HEK293 (cell line): Measurements from ENCODE around the gene ROR2.

Experiments
- CTCF ChIA-PET: fragments of 350-600 bp; formaldehyde crosslinking; extraction: SDS; loops from one replicate; lab custom pipeline; 2021; ENCODE audit warnings: antibody characterized with exemption; lab: Yijun Ruan, JAX
- POLR2A ChIA-PET: fragments of 300-600 bp; formaldehyde crosslinking; extraction: SDS; loops from one replicate; lab custom pipeline; 2020; ENCODE audit warnings: antibody characterized with exemption, inconsistent platforms; lab: Yijun Ruan, JAX
- H3K27ac ChIP-seq: fragments of 200-500 bp; sonication (Bioruptor generic); 2 replicates; pipeline ENCODE4 v1.5.1; 2014; ENCODE audit warnings: low read depth, low read length, control low read depth, inconsistent platforms; ENCODE audit errors: extremely low read depth
- H3K36me3 ChIP-seq, 2 experiments: fragments of 200-500 bp in 1 of 2; sonication (Bioruptor generic) in 1 of 2; 1 replicate in 1 of 2; 2 replicates in 1 of 2; pipeline ENCODE4 v1.5.1; 2014 to 2017; ENCODE audit warnings: inconsistent platforms in 2 of 2, low read length in 2 of 2; ENCODE audit not compliant: control insufficient read depth in 2 of 2, insufficient read depth in 1 of 2
- H3K4me1 ChIP-seq: fragments of 200-500 bp; sonication (Bioruptor generic); 2 replicates; pipeline ENCODE4 v1.5.1; 2014; ENCODE audit warnings: mild to moderate bottlenecking, low read length, inconsistent platforms; ENCODE audit not compliant: control insufficient read depth, insufficient read depth
- H3K4me3 ChIP-seq: 2 replicates; pipeline ENCODE4 v1.5.1; 2011; ENCODE audit warnings: low read depth, mild to moderate bottlenecking, control low read depth, low read length, moderate library complexity
- H3K9me3 ChIP-seq: fragments of 200-500 bp; sonication (Bioruptor generic); 2 replicates; pipeline ENCODE4 v1.5.1; 2014; ENCODE audit warnings: low read depth, low read length, inconsistent platforms; ENCODE audit not compliant: control insufficient read depth, insufficient read depth
- GLIS2 ChIP-seq: fragments of 450-650 bp; formaldehyde crosslinking; IDR thresholded peaks from 2 replicates; pipeline ENCODE4 v1.5.1; 2016; ENCODE audit warnings: missing biosample characterization, missing genetic modification characterization
- MEIS1 ChIP-seq: sonication (generic); formaldehyde crosslinking; IDR thresholded peaks from 2 replicates; pipeline ENCODE4 v1.8.1; 2022; ENCODE audit warnings: missing genetic modification reagents, mild to moderate bottlenecking, borderline replicate concordance
- OVOL3 ChIP-seq: fragments of 450-650 bp; formaldehyde crosslinking; IDR thresholded peaks from 2 replicates; pipeline ENCODE4 v1.5.1; 2016; ENCODE audit warnings: missing biosample characterization, missing genetic modification characterization
- PBX3 ChIP-seq: sonication (generic); formaldehyde crosslinking; IDR thresholded peaks from 2 replicates; pipeline ENCODE4 v1.8.1; 2022; ENCODE audit warnings: mild to moderate bottlenecking, moderate library complexity, missing genetic modification reagents
- YY1 ChIP-seq: fragments of 450-650 bp; formaldehyde crosslinking; IDR thresholded peaks from 2 replicates; pipeline ENCODE4 v1.5.1; 2018; ENCODE audit warnings: missing biosample characterization, missing genetic modification characterization
- ZEB2 ChIP-seq: fragments of 450-650 bp; formaldehyde crosslinking; IDR thresholded peaks from 2 replicates; pipeline ENCODE4 v1.5.1; 2016; ENCODE audit warnings: missing biosample characterization, missing genetic modification characterization
- ZIC2 ChIP-seq: fragments of 450-650 bp; formaldehyde crosslinking; IDR thresholded peaks from 2 replicates; pipeline ENCODE4 v1.5.1; 2016; ENCODE audit warnings: missing biosample characterization, missing genetic modification characterization
- ZNF121 ChIP-seq: fragments of 450-650 bp; formaldehyde crosslinking; IDR thresholded peaks from 2 replicates; pipeline ENCODE4 v1.5.1; 2016; ENCODE audit warnings: missing biosample characterization, missing genetic modification characterization
- ZNF133 ChIP-seq: fragments of 450-650 bp; formaldehyde crosslinking; IDR thresholded peaks from 2 replicates; pipeline ENCODE4 v1.5.1; 2016; ENCODE audit warnings: missing biosample characterization, missing genetic modification characterization
- ZNF2 ChIP-seq: fragments of 450-650 bp; formaldehyde crosslinking; IDR thresholded peaks from 2 replicates; pipeline ENCODE4 v1.5.1; 2016; ENCODE audit warnings: missing biosample characterization, missing genetic modification characterization
- ZNF221 ChIP-seq: fragments of 450-650 bp; formaldehyde crosslinking; IDR thresholded peaks from 2 replicates; pipeline ENCODE4 v1.5.1; 2017; ENCODE audit warnings: missing biosample characterization, missing genetic modification characterization, borderline replicate concordance
- ZNF248 ChIP-seq: fragments of 450-650 bp; formaldehyde crosslinking; IDR thresholded peaks from 2 replicates; pipeline ENCODE4 v1.5.1; 2017; ENCODE audit warnings: missing biosample characterization, missing genetic modification characterization
- ZNF391 ChIP-seq: fragments of 450-650 bp; formaldehyde crosslinking; IDR thresholded peaks from 2 replicates; pipeline ENCODE4 v1.5.1; 2016; ENCODE audit warnings: low read depth, missing biosample characterization, missing genetic modification characterization, borderline replicate concordance
- ZNF544 ChIP-seq: fragments of 450-650 bp; formaldehyde crosslinking; IDR thresholded peaks from 2 replicates; pipeline ENCODE4 v1.5.0; 2017; ENCODE audit warnings: missing biosample characterization, missing genetic modification characterization
- ZNF558 ChIP-seq: fragments of 450-650 bp; formaldehyde crosslinking; IDR thresholded peaks from 2 replicates; pipeline ENCODE4 v1.5.1; 2016; ENCODE audit warnings: missing biosample characterization, missing genetic modification characterization
- ZNF600 ChIP-seq: fragments of 450-650 bp; formaldehyde crosslinking; IDR thresholded peaks from 2 replicates; pipeline ENCODE4 v1.5.1; 2016; ENCODE audit warnings: missing biosample characterization, missing genetic modification characterization
- ZNF660 ChIP-seq: fragments of 450-650 bp; IDR thresholded peaks from 2 replicates; pipeline ENCODE4 v1.5.1; 2018; ENCODE audit warnings: missing biosample characterization, mild to moderate bottlenecking, missing genetic modification characterization
- ZNF704 ChIP-seq: fragments of 450-650 bp; formaldehyde crosslinking; IDR thresholded peaks from 2 replicates; pipeline ENCODE4 v1.5.1; 2016; ENCODE audit warnings: missing biosample characterization, missing genetic modification characterization
- TF ChIP-seq, protein P1 (sequence below): fragments of 450-650 bp; formaldehyde crosslinking; IDR thresholded peaks from 2 replicates; pipeline ENCODE4 v1.5.1; 2016; ENCODE audit warnings: missing biosample characterization, missing genetic modification characterization
- TF ChIP-seq, protein P2 (sequence below): fragments of 450-650 bp; formaldehyde crosslinking; IDR thresholded peaks from 2 replicates; pipeline ENCODE4 v1.5.1; 2016; ENCODE audit warnings: missing biosample characterization, missing genetic modification characterization, borderline replicate concordance

Gene ROR2

DNA sequence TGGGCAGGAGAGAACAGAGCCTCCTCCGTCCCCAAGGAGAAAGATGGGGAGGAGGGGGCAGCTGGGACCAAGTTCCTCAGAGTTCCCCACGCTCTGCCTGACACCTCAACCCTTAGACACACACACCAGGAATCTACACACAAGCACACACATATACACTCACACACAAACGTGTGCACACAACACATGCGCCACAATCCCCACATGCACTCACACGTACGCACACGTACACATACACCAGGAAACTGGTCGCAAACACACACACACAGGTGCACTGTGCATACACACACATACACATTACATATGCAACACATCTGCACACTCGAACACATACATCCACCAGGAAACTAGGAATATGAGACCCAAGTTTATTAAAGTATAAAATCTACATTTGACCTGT lies 50.4 kb downstream of the ROR2 start:
- ChIA-PET CTCF (interaction anchor here (0.6 kb wide), 1 partner anchor 55 kb away, joined by 3 read pairs; no protein-coding TSS in a partner anchor), POLR2A (no interaction called here)
- H3K4me3 ChIP-seq: no peak overlapping the region
- no peak for TF ChIP-seq ZNF558 (tag by site-specific recombination)
- TF ChIP-seq ZNF133 (tag by site-specific recombination): no peak
- TF ChIP-seq OVOL3: no peak
- no peak for TF ChIP-seq ZNF600 (tag by site-specific recombination)
- TF ChIP-seq MEIS1 (CRISPR knock-in tag): no peak
- no peak for TF ChIP-seq YY1
- TF ChIP-seq ZNF660 (tag by site-specific recombination): no peak
- no peak for TF ChIP-seq ZNF544 (tag by site-specific recombination)
- TF ChIP-seq, protein P1, sequence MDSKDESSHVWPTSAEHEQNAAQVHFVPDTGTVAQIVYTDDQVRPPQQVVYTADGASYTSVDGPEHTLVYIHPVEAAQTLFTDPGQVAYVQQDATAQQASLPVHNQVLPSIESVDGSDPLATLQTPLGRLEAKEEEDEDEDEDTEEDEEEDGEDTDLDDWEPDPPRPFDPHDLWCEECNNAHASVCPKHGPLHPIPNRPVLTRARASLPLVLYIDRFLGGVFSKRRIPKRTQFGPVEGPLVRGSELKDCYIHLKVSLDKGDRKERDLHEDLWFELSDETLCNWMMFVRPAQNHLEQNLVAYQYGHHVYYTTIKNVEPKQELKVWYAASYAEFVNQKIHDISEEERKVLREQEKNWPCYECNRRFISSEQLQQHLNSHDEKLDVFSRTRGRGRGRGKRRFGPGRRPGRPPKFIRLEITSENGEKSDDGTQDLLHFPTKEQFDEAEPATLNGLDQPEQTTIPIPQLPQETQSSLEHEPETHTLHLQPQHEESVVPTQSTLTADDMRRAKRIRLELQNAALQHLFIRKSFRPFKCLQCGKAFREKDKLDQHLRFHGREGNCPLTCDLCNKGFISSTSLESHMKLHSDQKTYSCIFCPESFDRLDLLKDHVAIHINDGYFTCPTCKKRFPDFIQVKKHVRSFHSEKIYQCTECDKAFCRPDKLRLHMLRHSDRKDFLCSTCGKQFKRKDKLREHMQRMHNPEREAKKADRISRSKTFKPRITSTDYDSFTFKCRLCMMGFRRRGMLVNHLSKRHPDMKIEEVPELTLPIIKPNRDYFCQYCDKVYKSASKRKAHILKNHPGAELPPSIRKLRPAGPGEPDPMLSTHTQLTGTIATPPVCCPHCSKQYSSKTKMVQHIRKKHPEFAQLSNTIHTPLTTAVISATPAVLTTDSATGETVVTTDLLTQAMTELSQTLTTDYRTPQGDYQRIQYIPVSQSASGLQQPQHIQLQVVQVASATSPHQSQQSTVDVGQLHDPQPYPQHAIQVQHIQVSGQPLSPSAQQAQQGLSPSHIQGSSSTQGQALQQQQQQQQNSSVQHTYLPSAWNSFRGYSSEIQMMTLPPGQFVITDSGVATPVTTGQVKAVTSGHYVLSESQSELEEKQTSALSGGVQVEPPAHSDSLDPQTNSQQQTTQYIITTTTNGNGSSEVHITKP (tag by site-specific recombination): no peak
- TF ChIP-seq ZNF391 (tag by site-specific recombination): no peak
- no peak for TF ChIP-seq ZNF221 (tag by site-specific recombination)
- no peak for TF ChIP-seq ZNF121 (tag by site-specific recombination)
- TF ChIP-seq ZNF704 (tag by site-specific recombination): no peak
- TF ChIP-seq, protein P2, sequence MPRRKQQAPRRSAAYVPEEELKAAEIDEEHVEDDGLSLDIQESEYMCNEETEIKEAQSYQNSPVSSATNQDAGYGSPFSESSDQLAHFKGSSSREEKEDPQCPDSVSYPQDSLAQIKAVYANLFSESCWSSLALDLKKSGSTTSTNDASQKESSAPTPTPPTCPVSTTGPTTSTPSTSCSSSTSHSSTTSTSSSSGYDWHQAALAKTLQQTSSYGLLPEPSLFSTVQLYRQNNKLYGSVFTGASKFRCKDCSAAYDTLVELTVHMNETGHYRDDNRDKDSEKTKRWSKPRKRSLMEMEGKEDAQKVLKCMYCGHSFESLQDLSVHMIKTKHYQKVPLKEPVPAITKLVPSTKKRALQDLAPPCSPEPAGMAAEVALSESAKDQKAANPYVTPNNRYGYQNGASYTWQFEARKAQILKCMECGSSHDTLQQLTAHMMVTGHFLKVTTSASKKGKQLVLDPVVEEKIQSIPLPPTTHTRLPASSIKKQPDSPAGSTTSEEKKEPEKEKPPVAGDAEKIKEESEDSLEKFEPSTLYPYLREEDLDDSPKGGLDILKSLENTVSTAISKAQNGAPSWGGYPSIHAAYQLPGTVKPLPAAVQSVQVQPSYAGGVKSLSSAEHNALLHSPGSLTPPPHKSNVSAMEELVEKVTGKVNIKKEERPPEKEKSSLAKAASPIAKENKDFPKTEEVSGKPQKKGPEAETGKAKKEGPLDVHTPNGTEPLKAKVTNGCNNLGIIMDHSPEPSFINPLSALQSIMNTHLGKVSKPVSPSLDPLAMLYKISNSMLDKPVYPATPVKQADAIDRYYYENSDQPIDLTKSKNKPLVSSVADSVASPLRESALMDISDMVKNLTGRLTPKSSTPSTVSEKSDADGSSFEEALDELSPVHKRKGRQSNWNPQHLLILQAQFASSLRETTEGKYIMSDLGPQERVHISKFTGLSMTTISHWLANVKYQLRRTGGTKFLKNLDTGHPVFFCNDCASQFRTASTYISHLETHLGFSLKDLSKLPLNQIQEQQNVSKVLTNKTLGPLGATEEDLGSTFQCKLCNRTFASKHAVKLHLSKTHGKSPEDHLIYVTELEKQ (tag by site-specific recombination): no peak
- TF ChIP-seq ZNF248: no peak
- no peak for TF ChIP-seq PBX3 (CRISPR knock-in tag)
- H3K36me3 ChIP-seq: no peaks in the 10 kb centered on the region
- H3K9me3 ChIP-seq: no peaks in the 10 kb centered on the region
- peaks cover 30% of the 10 kb centered on the region for H3K4me1 ChIP-seq
- no peak overlapping the region; the same call in 1 of the 2 replicates for H3K27ac ChIP-seq

- H3K9me3 ChIP-seq: no peaks in the 10 kb centered on the region
- peaks cover 30% of the 10 kb centered on the region for H3K4me1 ChIP-seq
- peak; percentile 23; the same call in 1 of the 2 replicates for TF ChIP-seq GLIS2 (tag by site-specific recombination)
- 0 out of 2 replicates have a peak, but pooled peaks have one; percentile 1 for TF ChIP-seq ZIC2
- TF ChIP-seq ZNF2 (tag by site-specific recombination): no peak
- TF ChIP-seq ZEB2: no peak
- H3K27ac ChIP-seq: peak overlapping the region; percentile 9; the same call in 1 of the 2 replicates
- ChIA-PET CTCF (interaction anchor here (0.6 kb wide), 1 partner anchor 56 kb away, joined by 3 read pairs; no protein-coding TSS in a partner anchor), POLR2A (no interaction called here)
- no peaks in the 10 kb centered on the region for H3K36me3 ChIP-seq
- no peak overlapping the region for H3K4me3 ChIP-seq
Measured at GRCh38 chr9:91899219-91899563, 50.8 kb downstream of the ROR2 start.
